Measurements from ENCODE around the gene FBXO42.
"Not testable (repeated sequence)": the region's sequence is repeated elsewhere in the genome, so short reads cannot be mapped to it uniquely, and the experiment has no call there.

The FBXO42 gene

GRCh38 chr1:16367968-16368890 lies 15.9 kb upstream of the FBXO42 start:
- DNase-seq (ENCODE audit: insufficient read length) (no peak), FAIRE-seq (no peak)
- no peak; the same call in 1 of the 2 replicates for TF ChIP-seq POLR2A (IDR thresholded peaks at IDR 0.05; ENCODE audit: low read depth, low read length)
- TF ChIP-seq TAF1 (IDR thresholded peaks at IDR 0.05; ENCODE audit: borderline replicate concordance, low read depth, low read length), result no peak
- no peak for TF ChIP-seq POLR2AphosphoS5 (IDR thresholded peaks at IDR 0.05; ENCODE audit: low read depth, low read length)

- peak; percentile 64 for DNase-seq (ENCODE audit: insufficient read length)
- FAIRE-seq, result peak; percentile 53
- TF ChIP-seq POLR2AphosphoS5 (IDR thresholded peaks at IDR 0.05; ENCODE audit: low read depth, low read length) (peak; percentile 68), POLR2A (IDR thresholded peaks at IDR 0.05; ENCODE audit: low read depth, low read length) (peak; percentile 73; the same call in 1 of the 2 replicates), TAF1 (IDR thresholded peaks at IDR 0.05; ENCODE audit: borderline replicate concordance, low read depth, low read length) (no peak; the same call in 1 of the 2 replicates)
Observed at GRCh38 chr1:16367258-16367967, 15.1 kb upstream of the FBXO42 start.

GRCh38 chr1:16366722-16367257 lies 14.5 kb upstream of the FBXO42 start, which contains the start of gene SZRD1:
TSS of gene SZRD1 (plus strand) at chr1:16367242. CDS start at chr1:16367258, 16 bp downstream.
- peak; percentile 95 for FAIRE-seq
- no peak for TF ChIP-seq POLR2AphosphoS5 (IDR thresholded peaks at IDR 0.05; ENCODE audit: low read depth, low read length)

GRCh38 chr1:16365146-16365498 lies 12.8 kb upstream of the FBXO42 start:
- not testable (repeated sequence) for DNase-seq (ENCODE audit: insufficient read length); FAIRE-seq

More at GRCh38 chr1:16366722-16367257, 14.5 kb upstream of the FBXO42 start, which contains the start of gene SZRD1:
- peak; percentile 77 for DNase-seq (ENCODE audit: insufficient read length)

GRCh38 chr1:16356867-16357266 lies 4.6 kb upstream of the FBXO42 start:
- TF ChIP-seq POLR2A (IDR thresholded peaks at IDR 0.05; ENCODE audit: low read depth, low read length) (no peak), TAF1 (IDR thresholded peaks at IDR 0.05; ENCODE audit: borderline replicate concordance, low read depth, low read length) (no peak), POLR2AphosphoS5 (IDR thresholded peaks at IDR 0.05; ENCODE audit: low read depth, low read length) (no peak)
- DNase-seq (ENCODE audit: insufficient read length), result no peak
- no peak for FAIRE-seq

GRCh38 chr1:16354619-16355018 lies 2.3 kb upstream of the FBXO42 start:
- FAIRE-seq (no peak), DNase-seq (ENCODE audit: insufficient read length) (no peak)
- TF ChIP-seq POLR2A (IDR thresholded peaks at IDR 0.05; ENCODE audit: low read depth, low read length), result no peak
- no peak for TF ChIP-seq POLR2AphosphoS5 (IDR thresholded peaks at IDR 0.05; ENCODE audit: low read depth, low read length)
- no peak for TF ChIP-seq TAF1 (IDR thresholded peaks at IDR 0.05; ENCODE audit: borderline replicate concordance, low read depth, low read length)

GRCh38 chr1:16352842-16353535 lies 709 bp upstream of the FBXO42 start:
- TF ChIP-seq POLR2A (IDR thresholded peaks at IDR 0.05; ENCODE audit: low read depth, low read length) (no peak), TAF1 (IDR thresholded peaks at IDR 0.05; ENCODE audit: borderline replicate concordance, low read depth, low read length) (no peak), POLR2AphosphoS5 (IDR thresholded peaks at IDR 0.05; ENCODE audit: low read depth, low read length) (no peak)
- no peak for DNase-seq (ENCODE audit: insufficient read length)
- peak; percentile 50 for FAIRE-seq

GRCh38 chr1:16351456-16351993 lies 755 bp downstream of the FBXO42 start:
- no peak for TF ChIP-seq TAF1 (IDR thresholded peaks at IDR 0.05; ENCODE audit: borderline replicate concordance, low read depth, low read length)
- TF ChIP-seq POLR2AphosphoS5 (IDR thresholded peaks at IDR 0.05; ENCODE audit: low read depth, low read length), result no peak
- no peak for TF ChIP-seq POLR2A (IDR thresholded peaks at IDR 0.05; ENCODE audit: low read depth, low read length)
- FAIRE-seq, result no peak
- no peak for DNase-seq (ENCODE audit: insufficient read length)

GRCh38 chr1:16349847-16350406 lies 2.4 kb downstream of the FBXO42 start:
- FAIRE-seq, result no peak
- no peak for DNase-seq (ENCODE audit: insufficient read length)
- TF ChIP-seq TAF1 (IDR thresholded peaks at IDR 0.05; ENCODE audit: borderline replicate concordance, low read depth, low read length) (no peak), POLR2A (IDR thresholded peaks at IDR 0.05; ENCODE audit: low read depth, low read length) (no peak), POLR2AphosphoS5 (IDR thresholded peaks at IDR 0.05; ENCODE audit: low read depth, low read length) (no peak)

GRCh38 chr1:16348414-16349182 lies 3.7 kb downstream of the FBXO42 start:
- TF ChIP-seq POLR2A (IDR thresholded peaks at IDR 0.05; ENCODE audit: low read depth, low read length) (no peak), TAF1 (IDR thresholded peaks at IDR 0.05; ENCODE audit: borderline replicate concordance, low read depth, low read length) (no peak), POLR2AphosphoS5 (IDR thresholded peaks at IDR 0.05; ENCODE audit: low read depth, low read length) (no peak)
- no peak for DNase-seq (ENCODE audit: insufficient read length)
- FAIRE-seq, result no peak

- not testable (repeated sequence) for FAIRE-seq; DNase-seq (ENCODE audit: insufficient read length)
Observed at GRCh38 chr1:16343276-16343675, 9.0 kb downstream of the FBXO42 start.

Measured in GM12892 (cell line).